Occipital lobe (tissue), 2 donors: ENCODE data around the gene FGD2. TPM values are rescaled to one million over a fixed set of nuclear protein-coding genes. Genes with fewer than 3 reads are reported as not detected.

Source experiments
- DNase-seq: peaks from one replicate; lab custom pipeline; 2025; lab: John Stamatoyannopoulos, UW
- total RNA-seq: library from RNA; depleted of rRNA; stranded (reverse); fragments of >200 nt; gene quantifications from one replicate; pipeline ENCODE4 v1.2.3, GENCODE V29; 2014

FGD2 gene
- total RNA-seq, 1 donor from 2014 or later: 2.0 TPM

DNA sequence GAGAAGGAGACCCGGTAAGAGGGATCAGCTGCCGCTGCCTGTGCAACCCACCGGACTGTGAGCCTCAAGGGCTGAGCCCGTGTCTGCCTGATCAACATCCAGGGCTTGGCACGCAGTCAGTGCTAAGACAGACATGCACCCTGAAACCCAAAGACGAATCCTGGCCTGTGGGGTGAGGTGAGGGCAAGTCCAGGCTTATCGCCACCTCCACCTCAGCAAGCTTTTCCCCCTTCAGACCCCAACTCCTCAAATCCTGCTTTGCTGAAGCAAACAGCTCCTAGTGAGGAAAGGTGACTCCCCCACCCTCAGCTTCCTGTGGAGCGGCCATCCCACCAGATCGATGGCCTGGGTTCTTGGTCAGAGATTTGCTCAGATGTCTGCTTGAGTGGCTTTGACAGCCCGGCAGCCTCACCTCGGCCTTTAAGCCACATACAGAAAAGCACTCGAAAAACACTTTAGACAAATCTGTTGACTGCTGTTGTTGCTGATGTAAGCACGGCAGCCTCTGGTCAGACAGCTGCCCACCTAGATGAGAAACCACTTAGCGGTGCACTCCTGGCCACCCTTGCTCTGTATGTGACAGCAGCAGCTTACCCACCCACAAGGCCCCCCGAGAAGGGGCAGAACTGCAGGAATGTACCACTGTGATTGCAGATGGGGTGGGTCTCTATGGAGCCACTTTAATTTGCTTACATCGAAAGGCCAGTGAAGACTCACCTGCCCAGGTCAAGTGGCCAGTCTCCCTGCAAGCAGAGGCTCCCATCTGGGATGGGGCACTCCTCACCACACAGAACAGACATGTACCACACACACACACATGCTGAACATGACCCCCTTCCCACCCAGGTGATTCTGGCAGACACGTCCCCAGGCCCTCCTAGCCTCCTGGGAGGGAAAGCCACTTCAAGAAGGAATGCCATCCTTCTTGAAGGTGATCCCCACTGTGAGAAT is 34.3 kb upstream of the FGD2 start:
- no peak for DNase-seq

DNA sequence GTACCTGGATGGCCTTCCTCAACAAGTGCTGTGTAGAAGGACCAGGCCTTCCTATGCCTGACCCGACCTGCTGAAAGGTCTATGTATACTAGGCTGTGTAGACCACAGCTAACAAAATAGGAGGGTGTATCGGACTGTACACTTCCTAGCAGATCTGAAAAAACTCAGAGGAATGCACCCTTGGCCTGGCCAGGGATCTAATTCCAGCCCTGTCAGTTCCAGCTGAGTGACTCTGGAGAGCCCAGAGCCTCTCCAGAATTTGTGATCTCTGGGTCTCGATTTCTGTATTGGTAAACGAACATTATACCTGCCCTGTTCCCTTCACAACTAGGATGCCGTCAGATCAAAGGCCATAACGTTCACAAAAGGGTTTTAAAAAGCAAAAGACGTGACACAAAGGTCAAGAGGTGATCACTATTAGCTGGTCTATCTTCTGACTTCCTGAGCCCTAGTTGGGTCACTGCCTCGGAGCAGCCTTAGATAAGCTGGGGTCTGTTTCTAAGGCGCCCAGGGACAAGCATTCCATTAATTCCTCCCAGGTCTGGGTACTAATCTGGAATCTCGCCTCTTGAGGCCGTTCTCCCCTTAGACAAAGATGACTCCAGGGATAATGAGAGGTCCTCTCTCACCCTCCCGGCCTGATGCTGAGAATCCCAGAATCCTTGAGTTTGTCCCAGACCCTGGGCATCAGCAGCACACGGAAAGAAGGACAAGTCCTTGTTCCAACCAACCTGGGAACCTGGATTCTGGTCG is 33.4 kb upstream of the FGD2 start:
- DNase-seq: no peak

DNA sequence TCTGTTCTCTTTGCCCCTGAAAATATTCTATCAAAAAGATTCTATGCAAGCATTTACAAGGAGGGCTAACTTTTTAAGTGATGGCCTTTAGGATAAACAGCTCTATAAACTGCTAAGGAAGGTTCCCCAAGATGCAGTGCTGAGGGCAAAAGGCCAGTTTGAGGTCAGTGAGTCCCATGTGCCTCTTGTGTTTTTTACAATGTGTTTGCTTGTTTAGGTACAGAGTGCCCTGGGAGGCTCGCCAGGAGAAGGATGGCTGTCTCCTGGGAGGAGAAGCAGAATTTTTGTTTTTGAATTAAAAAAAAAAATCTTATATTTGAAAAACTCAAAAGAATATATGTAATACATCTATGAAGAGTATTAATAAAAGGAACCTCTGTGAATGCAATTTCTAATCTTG is 32.3 kb upstream of the FGD2 start:
- DNase-seq: no peak

DNA sequence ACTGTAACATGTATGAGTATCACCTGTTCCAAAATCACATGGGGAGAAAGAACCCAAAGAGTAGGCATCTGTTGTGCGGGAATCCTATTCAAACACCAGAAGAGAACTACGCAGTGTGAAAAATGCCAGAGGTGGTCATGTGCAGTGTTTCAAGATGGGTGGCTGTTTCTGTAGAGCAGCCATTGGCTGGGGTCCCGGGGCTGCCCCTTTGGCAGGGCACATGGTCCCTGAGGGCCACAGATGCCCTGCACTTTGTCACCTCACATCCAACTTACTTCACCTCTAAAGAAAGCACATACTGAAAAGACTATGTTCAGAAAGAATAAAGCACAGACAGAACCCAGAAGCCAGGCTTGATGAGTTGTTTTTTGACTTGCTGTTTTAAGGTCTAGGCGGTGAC is 31.8 kb upstream of the FGD2 start:
- DNase-seq: no peak

DNA sequence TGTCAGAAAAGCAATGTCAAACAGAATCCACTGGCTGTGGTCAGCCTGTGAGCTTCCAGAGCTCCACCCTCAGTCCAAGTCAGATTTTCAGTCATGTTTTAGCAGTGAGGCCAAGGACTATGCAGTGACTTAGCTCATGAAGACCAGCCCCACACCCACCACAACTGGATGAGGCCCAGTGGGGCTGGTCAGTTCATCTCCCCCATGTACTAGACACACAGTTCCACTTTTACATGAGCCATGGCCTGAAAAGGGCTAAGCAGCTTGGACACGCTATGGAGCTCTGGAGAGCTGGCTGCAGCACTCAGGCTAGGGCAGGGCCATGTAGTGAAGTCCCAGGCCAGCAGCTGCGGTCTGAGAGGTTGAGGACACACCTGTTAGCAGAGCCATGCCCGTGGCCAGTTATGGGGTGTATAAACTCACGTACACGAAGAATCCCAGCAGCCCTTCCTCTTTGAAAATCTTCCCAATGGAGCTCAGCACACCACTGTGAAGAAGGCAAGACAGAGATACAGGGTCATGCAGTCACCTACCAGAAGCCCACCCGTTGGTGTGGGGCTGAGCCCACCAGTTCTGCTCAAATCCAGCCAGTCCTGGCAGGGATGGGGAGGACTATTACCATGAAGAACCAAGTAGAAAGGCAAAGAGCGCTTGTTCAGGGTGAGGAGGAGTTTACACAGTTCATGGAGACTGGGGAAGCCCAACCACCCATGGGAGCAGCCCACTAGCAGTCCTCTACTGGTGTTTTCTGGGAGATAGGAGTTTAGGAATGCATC is 30.0 kb upstream of the FGD2 start:
- DNase-seq: no peak

DNA sequence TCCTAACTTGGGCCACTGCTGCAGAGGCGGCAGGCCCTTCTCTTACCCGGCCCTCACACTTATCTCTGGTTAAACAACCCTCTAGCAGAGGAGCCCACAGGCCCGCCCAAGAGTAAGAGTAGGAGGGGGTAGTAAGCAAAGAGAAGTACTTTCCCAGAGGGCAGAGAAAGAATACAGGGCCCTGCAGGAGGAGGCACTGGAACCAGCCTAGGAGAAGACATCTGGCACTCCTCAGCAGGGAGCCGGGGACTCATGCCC is 29.5 kb upstream of the FGD2 start:
- no peak for DNase-seq

DNA sequence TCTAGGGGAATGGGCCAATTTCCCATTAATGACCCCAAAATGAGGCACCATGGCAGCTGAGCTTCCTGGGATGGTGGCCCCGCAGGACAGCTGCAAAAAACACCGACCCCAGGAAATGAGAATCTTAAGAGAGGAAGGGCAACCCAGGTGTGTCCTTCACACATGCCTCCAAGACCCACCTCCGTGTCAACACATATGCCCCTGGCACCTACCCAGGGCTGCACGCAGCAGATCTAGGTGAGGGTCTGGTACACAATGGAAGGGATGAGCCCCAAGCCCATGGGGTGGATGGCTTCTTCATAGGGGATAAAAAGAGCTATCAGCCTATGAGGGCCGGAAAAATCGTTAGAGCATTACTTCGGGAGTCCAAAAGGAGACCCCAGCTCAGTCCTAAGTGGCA is 28.9 kb upstream of the FGD2 start:
- no peak for DNase-seq

DNA sequence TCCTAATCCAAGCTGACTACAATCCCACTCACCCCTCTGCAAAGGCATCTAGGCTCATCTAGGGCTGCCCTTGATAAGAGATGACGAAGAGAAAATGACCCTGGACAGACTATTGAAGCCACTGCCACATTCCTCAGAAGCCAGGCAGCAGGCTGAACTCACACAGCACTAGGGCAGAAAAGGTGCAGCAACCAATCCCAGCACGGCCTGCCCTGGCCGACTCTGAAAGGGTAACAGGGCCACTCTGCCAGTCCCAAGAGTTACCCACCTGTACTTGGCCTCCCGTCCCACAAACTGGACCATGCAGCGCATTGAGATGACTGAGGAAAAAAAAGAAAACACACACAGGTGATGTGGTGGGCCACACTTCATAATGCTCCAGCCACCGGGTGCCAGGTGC is 28.5 kb upstream of the FGD2 start:
- DNase-seq: no peak

DNA sequence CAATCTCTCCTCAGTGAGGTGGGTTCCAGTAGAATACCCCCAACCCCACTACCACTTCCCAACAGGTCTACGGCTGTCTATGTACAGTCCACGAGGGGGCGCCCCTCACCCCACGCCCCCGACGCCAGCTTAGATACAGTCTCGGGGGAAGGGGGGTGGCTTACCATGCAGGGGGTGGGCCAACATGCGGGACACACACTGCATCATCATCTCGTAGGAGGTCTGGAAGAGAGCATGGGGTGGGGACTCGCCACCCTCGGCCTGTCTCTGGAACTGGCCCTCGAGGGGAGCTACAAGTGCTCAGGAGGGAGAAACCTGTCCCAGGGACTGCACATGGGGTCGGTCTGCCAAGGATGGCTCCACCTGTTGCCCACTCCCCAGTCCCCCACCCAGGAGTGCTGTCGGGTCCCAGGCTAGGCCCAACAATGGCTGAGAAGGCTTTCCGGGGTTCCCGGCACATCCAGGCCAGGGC is 27.9 kb upstream of the FGD2 start:
- DNase-seq: no peak

DNA sequence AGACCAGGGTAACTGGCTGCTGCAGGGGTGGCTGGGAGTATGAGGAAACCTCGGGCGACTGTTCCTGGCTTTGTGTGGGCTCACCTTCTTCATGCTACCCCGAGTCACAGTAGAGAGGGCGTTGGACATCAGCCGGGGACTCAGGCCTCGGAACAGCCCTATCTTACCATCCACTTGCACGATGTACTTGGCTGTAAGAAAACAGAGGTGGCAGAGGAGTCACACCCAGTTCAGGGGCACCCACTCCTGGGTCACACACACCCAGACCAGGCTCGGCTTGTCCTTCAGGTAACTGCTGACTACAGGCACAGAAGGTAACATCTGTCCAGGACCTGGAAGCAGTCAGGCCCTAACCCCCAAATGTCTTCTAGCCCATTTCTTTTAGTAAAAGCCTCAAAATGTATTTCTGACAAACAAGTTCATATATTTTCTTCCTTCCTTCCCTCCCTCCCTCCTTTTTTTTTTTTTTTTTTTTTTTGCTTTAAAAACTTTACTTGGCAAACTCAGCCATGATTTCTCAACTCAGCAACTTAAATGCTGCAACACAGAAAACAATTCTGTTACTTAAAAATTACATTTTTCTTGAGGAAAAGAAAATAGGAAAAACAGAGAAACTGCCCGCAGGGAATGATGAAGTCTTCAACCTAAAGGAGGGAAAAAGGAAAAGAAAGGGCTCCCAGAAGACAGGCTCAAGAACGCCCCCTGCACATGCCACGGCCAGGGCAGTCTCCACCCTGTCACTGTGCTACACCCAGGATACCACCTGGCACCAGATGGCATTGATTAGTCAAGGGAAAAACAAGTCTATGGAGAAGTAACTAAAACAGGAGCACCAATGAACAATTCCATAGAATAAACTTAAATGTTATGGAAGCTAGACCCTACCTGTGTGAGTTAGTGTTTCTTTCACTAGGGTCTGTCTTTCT is 26.8 kb upstream of the FGD2 start:
- DNase-seq: no peak

DNA sequence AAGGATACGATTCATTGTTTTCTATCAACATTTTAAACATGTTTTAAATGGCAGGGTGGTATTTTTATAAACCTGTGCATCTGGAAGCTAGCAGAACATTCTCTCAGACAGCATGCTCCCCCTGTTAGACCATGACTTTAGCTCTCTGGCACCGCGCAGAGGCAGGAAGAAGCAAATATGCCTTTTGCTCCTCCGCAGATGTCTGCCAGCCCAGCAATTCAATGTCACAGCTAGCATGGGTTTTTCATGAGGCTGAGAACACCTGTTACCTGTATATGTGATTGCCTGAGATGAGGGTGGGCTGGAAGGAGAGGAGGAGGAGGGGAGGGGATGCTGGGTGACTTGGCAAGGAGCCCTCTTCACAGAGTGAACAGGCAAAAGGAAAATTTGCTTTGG is 26.1 kb upstream of the FGD2 start:
- peak; percentile 56 for DNase-seq

DNA sequence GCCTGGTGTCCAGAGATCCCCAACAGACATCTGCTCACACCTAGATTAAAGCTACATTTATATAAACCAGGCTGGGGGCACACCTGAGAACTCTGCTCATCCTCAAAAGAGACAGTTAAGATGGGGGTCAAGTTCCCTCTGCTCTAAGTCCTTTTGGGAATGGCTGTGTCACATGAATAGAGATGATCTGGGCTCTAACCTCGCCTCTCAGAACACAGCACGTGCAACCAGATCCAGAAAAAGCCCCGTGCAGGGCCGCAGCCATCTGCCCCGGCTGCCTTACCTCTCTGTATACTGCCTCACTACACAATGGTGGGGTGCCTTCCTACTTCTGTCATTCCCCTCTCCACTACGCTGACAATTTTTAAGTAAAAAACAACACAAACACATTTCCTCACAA is 25.3 kb upstream of the FGD2 start:
- DNase-seq: no peak

DNA sequence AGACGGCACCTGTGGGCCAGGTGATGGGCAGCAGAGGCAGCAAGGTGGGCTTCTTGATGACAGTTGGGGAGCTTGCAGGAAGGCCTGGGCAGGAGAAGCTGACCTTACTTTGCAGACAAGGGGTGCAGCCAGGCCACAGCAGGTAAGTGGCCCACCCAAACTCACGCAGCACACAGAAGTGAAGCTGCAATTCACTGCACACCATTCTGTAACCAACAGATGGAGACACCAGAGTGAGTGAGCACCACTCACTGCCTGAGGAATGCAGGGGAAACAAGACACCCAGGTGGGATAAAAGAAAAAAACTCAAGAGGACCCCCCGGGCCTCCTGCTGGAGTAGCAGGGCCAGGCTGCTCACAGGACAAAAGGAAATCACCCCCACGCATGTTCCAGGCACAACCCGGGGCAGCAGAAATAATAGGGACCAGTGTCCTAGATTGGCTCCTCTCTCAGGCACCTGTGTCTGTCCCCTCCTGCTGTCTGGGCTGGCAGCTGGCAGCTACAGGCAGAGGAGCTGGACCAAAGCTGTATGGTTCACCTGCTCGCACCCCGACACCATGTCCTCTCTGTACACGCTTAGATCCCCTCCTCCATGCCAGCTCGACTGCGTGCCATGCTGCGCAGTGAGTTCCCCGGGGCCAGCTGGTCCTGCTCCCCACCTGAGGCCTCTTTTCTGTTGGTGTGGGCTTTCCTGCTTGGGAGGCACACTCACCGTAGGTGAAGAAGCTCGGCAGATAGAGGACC is 24.4 kb upstream of the FGD2 start:
- DNase-seq: no peak

DNA sequence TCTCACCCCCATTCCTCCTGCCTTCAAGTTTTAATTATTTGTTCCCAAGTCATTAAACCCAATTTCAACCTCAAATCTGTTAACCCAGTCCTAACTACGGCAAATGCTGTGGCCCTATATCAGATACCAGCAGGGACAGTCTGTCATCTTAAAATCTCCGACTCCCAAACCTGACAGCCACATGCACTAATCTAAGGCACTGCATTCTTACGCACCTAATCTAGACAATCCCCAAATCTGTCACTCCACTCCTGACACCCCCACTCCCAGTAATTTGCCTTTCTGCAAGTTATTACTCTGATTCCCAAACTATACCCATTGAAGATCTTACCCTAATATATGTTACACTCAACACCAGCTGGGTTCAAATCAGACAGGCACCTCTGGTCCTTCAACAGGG is 21.9 kb upstream of the FGD2 start:
- DNase-seq: no peak

DNA sequence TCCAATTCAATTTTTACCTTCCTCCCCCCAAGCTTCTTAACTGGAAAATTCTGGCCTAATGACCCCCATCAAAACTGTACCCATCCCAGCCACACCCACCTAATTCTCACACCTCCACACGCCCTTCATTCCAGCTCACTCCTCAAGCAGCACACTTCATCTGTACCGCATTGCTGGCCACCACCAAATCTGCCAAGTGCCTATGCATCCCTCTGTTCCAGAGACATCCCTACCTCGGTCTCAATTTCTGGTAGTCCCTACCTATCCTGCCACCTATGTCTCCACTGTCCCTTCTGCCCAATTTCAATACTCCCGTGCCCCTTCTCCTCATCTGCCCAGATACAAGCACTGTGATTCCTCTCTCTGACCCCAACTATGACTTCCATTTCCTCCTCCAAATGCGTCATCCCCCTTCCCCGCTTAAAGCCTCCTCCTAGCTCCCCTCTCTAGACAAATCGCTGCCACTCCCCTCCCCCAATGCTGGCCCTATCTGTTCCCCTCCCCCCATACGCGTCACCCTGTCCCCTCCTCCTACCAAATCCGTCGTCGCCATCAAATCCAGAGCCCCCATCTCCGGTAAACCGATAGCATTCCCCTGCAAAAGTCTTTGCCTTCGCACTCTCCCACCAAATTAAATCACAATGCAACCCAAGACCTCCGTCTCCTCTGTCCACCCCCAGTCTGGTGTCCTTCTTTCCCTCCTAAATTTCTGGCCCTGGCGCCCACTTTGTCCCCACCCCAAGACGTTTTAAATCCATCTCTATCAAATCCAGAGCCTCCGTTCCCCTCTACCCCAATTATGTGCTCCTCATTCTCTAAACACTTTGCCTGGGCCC is 20.7 kb upstream of the FGD2 start:
- DNase-seq: no peak

DNA sequence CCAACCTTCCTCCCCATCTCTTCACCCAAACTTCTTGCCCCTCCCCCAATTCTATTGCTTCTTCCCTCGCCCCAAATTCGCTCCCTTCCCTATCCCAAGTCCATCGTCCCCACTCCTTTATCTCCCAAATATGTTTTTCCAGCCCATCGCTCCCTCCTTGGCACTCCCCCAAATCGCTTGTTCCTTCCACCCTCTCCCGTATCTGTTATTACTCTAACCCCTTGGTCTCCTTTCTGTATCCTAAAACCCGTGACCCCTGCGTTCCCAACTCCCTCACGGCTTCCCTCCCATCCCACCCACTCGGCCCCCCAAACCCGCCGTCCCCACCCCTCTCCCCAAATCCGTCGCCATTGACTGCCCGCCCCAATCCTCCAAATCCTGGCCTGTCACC is 20.0 kb upstream of the FGD2 start:
- no peak for DNase-seq

DNA sequence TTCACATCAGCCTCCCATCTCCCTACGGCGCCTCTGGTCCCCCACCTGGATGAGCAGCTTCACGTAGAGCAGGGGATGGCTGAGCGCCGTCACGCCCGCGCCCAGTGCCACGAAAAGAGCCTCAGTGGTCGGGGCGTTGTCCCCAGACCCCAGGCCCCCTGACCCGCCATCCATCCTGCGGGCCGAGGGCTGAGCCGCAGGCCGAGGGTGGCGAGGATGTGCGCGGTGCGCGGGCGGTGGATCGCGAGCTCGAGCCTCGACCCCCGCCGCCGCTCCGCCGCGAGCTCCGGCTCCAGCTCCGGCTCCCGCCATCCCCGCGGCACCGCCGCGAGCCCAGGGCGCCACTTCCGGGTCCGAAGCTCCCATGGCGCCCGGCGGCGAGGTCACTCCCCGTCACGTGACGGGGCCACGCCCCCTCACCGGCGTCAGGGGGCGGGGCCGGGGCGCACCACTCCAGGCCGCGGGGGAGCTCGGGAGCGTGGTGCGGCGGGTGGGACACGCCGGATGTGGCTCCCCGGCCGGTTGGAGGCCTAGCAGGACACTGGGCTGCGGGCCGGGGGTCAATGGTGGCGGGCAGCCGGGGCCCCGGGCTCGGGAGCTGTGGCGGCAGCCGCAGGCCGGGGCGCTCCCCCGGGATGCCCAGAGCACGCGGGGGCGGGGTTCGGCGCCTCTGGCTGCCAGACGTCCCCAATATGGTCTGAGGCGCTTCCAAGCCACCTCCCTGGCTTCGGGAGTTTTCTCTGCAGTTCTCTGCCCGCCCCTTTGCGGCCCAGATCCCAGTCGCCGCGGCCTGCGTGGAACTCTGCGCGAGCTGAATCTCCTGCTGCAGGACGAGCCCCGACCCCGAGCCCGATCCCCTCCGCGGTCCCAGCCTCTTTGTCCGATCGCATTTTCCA is 19.4 kb upstream of the FGD2 start, which contains the start of gene MTCH1:
MTCH1 (minus strand) TSS at position 389 of the 896 bp plus-strand sequence; CDS start at position 366, 23 bp downstream.
- DNase-seq: peak; percentile 86

DNA sequence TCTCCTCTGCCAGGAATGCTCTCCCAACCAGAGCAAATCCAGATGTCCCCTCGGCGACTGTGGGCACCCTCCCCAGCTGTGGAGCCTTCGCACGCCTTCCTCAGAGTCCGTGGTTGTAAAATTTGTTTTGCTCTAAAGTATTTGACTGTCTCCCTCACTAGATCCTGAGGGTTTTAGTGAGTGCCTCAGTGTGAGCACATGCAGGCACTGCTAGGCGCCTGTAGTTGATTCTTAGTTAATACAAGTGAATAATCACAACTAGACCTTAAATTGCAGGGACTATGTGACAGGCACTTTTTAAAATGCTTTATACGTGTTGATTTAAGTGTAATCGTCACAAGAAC is 18.8 kb upstream of the FGD2 start:
- DNase-seq: no peak
